SU-DHL-6 (cell line): ENCODE data around the gene CST11.

Experiments
- H2AFZ ChIP-seq: fragments of 200-600 bp; sonication (generic); 2 replicates; pipeline ENCODE4 v1.6.1; 2014; ENCODE audit warnings: low read depth, mild to moderate bottlenecking, moderate library complexity, mixed read lengths, antibody characterized with exemption, low read length; ENCODE audit not compliant: severe bottlenecking
- H3F3A ChIP-seq: fragments of 200-600 bp; shearing (Covaris generic); 2 replicates; pipeline ENCODE4 v1.6.0; 2016; ENCODE audit warnings: antibody characterized with exemption, mild to moderate bottlenecking; ENCODE audit not compliant: insufficient read depth
- H3K27ac ChIP-seq: fragments of 200-600 bp; sonication (generic); 2 replicates; pipeline ENCODE4 v1.5.1; 2016; ENCODE audit warnings: low read depth, mild to moderate bottlenecking, low read length, moderate library complexity, mixed read lengths
- H3K27me3 ChIP-seq: fragments of 200-600 bp; sonication (generic), shearing (Covaris generic); 2 replicates; pipeline ENCODE4 v1.6.0; 2014; ENCODE audit warnings: mild to moderate bottlenecking, low read length
- H3K36me3 ChIP-seq: fragments of 200-600 bp; sonication (generic); 2 replicates; pipeline ENCODE4 v1.6.1; 2014; ENCODE audit warnings: mild to moderate bottlenecking, low read length, mixed read lengths
- H3K4me2 ChIP-seq: fragments of 300-600, 200-600 bp; shearing (Covaris generic), sonication (generic); 2 replicates; pipeline ENCODE4 v1.6.0; 2014; ENCODE audit warnings: low read length, low read depth, mild to moderate bottlenecking; ENCODE audit not compliant: poor library complexity, severe bottlenecking
- H3K4me3 ChIP-seq: fragments of 200-600 bp; sonication (generic); 2 replicates; pipeline ENCODE4 v1.5.1; 2014; ENCODE audit warnings: antibody characterized with exemption, low read length, mild to moderate bottlenecking, mixed read lengths; ENCODE audit not compliant: insufficient read depth, poor library complexity, severe bottlenecking
- H3K79me2 ChIP-seq: fragments of 200-600 bp; sonication (generic); 2 replicates; pipeline ENCODE4 v1.6.1; 2014; ENCODE audit warnings: mild to moderate bottlenecking, low read length, moderate library complexity; ENCODE audit not compliant: insufficient read depth
- H3K9ac ChIP-seq: fragments of 200-600 bp; sonication (generic); 2 replicates; pipeline ENCODE4 v1.7.0; 2014; ENCODE audit warnings: mild to moderate bottlenecking, low read length
- H3K9me2 ChIP-seq: fragments of 200-600 bp; sonication (generic); replicated peaks from 2 replicates; pipeline ENCODE4 v1.6.1; 2014; ENCODE audit warnings: low read length; ENCODE audit not compliant: insufficient read depth
- H3K9me3 ChIP-seq: fragments of 200-600 bp; sonication (generic); 2 replicates; pipeline ENCODE4 v1.6.1; 2014; ENCODE audit warnings: low read length, mixed read lengths; ENCODE audit not compliant: insufficient read depth
- H4K20me1 ChIP-seq: fragments of 200-600 bp; sonication (generic); 2 replicates; pipeline ENCODE4 v1.6.1; 2014; ENCODE audit warnings: low read depth, mild to moderate bottlenecking, antibody characterized with exemption, low read length, moderate library complexity, mixed read lengths
- EZH2phosphoT487 ChIP-seq: fragments of 200-600 bp; sonication (generic), shearing (Covaris generic); conservative IDR thresholded peaks from 2 replicates; pipeline ENCODE4 v1.6.1; 2018; ENCODE audit warnings: mild to moderate bottlenecking, antibody characterized with exemption, low read length, moderate library complexity, mixed read lengths
- TF ChIP-seq, protein P1 (sequence below): fragments of 200-600 bp; sonication (generic); IDR thresholded peaks from one replicate; pipeline ENCODE4 v1.5.1; 2017; ENCODE audit warnings: antibody characterized with exemption, mild to moderate bottlenecking, low read length, moderate library complexity; ENCODE audit not compliant: insufficient read depth, poor library complexity, severe bottlenecking

Gene CST11

DNA sequence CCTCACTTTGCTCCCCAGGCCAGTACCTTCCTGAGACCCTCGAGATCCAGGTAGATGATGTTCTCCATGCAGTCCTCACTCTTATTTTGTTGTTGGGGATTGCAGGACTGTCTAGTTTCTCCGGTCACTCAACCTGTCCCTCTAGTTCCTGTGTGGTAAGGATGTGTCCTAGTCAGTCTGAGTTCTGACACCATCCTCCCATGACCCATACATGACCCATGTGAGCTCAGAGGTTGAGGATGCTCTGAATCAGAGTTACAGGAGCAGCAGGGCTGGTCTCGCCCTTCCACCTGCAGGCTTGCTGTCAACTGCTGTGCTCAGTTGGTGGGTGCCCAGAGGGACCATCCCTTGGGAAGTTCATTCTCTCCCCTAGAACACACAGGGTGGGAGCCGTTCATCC lies 26.4 kb upstream of the CST11 start:
- Histone ChIP-seq H3K36me3 (no peaks in the 10 kb centered on the region), H3K4me3 (no peak overlapping the region), H3K79me2 (no peaks in the 10 kb centered on the region), H3K4me2 (no peak overlapping the region), H4K20me1 (no peaks in the 10 kb centered on the region), H3F3A (no peaks in the 10 kb centered on the region), H3K27ac (no peak overlapping the region), H3K9me3 (no peaks in the 10 kb centered on the region), H3K27me3 (no peaks in the 10 kb centered on the region), H3K9me2 (no peaks in the 10 kb centered on the region), H2AFZ (no peak overlapping the region), H3K9ac (no peak overlapping the region)
- TF ChIP-seq, protein P1, sequence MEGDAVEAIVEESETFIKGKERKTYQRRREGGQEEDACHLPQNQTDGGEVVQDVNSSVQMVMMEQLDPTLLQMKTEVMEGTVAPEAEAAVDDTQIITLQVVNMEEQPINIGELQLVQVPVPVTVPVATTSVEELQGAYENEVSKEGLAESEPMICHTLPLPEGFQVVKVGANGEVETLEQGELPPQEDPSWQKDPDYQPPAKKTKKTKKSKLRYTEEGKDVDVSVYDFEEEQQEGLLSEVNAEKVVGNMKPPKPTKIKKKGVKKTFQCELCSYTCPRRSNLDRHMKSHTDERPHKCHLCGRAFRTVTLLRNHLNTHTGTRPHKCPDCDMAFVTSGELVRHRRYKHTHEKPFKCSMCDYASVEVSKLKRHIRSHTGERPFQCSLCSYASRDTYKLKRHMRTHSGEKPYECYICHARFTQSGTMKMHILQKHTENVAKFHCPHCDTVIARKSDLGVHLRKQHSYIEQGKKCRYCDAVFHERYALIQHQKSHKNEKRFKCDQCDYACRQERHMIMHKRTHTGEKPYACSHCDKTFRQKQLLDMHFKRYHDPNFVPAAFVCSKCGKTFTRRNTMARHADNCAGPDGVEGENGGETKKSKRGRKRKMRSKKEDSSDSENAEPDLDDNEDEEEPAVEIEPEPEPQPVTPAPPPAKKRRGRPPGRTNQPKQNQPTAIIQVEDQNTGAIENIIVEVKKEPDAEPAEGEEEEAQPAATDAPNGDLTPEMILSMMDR: no peak
- TF ChIP-seq EZH2phosphoT487: no peak

DNA sequence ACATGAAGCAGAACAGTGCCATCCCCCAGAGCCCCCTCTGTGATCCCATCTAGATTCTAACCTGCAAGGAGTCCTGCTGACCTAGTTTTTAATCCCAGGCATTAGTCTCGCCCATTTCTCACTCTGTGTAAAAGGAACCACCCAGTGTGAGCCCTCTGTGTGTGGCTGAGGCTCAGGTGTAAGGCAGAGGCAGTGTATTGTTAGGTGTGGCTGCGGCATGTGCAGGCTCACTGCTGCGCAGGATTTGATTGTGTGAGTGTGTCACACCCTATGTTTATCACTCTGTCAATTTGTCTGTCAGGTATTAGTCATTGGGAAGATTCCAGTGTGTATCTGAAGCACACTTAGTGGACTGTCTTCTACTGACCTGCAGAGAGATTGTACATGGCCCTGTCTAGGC lies 24.5 kb upstream of the CST11 start:
- TF ChIP-seq EZH2phosphoT487: no peak
- TF ChIP-seq, protein P1: no peak
- no peaks in the 10 kb centered on the region for H3K36me3 ChIP-seq
- no peak overlapping the region for H3K27ac ChIP-seq
- no peak overlapping the region for H3K9ac ChIP-seq
- H2AFZ ChIP-seq: no peak overlapping the region
- no peak overlapping the region for H3K4me3 ChIP-seq
- H3K27me3 ChIP-seq: no peaks in the 10 kb centered on the region
- no peaks in the 10 kb centered on the region for H3K9me3 ChIP-seq
- H4K20me1 ChIP-seq: no peaks in the 10 kb centered on the region
- no peaks in the 10 kb centered on the region for H3F3A ChIP-seq
- H3K9me2 ChIP-seq: no peaks in the 10 kb centered on the region
- no peaks in the 10 kb centered on the region for H3K79me2 ChIP-seq
- no peak overlapping the region for H3K4me2 ChIP-seq

GRCh38 chr20:23476015-23476754 lies 23.5 kb upstream of the CST11 start:
- H3K9me2 ChIP-seq: no peaks in the 10 kb centered on the region
- H2AFZ ChIP-seq: no peak overlapping the region
- H3K9me3 ChIP-seq: no peaks in the 10 kb centered on the region
- no peaks in the 10 kb centered on the region for H3K27me3 ChIP-seq
- H3K4me3 ChIP-seq: no peak overlapping the region
- H3K9ac ChIP-seq: no peak overlapping the region
- H3K27ac ChIP-seq: no peak overlapping the region
- no peaks in the 10 kb centered on the region for H3K36me3 ChIP-seq
- TF ChIP-seq, protein P1: no peak
- no peaks in the 10 kb centered on the region for H3K79me2 ChIP-seq
- no peaks in the 10 kb centered on the region for H3F3A ChIP-seq
- no peaks in the 10 kb centered on the region for H4K20me1 ChIP-seq
- no peak overlapping the region for H3K4me2 ChIP-seq
